Adrenal gland (tissue), 5 donors: ENCODE data around the gene TPRG1.

ENCODE experiments used
- CTCF ChIP-seq, 6 experiments: fragments of 450-650 bp in 4 of 6; fragments of 200-600 bp in 2 of 6; sonication (generic) in 1 of 6; IDR thresholded peaks; 1 replicate in 5 of 6; 2 replicates in 1 of 6; pipeline versions ENCODE4 v1.5.1 to v1.8.0; 2016 to 2021; ENCODE audit warnings: antibody characterized with exemption in 6 of 6, mild to moderate bottlenecking in 2 of 6, moderate library complexity in 1 of 6
- POLR2A ChIP-seq, 2 donors: fragments of 450-650 bp; IDR thresholded peaks; one replicate each; pipeline ENCODE4 v1.6.1; 2017; ENCODE audit warnings: antibody characterized with exemption in 2 of 2, mild to moderate bottlenecking in 2 of 2, moderate library complexity in 1 of 2
- donor health status: DM: no; HTN: no; CAD: no.

GRCh38 chr3:189317911-189318310, 146.1 kb downstream of the TPRG1 start:
- no peak for TF ChIP-seq CTCF (IDR thresholded peaks at IDR 0.05)
- TF ChIP-seq POLR2A (IDR thresholded peaks at IDR 0.05): no peak
